Loucy (cell line): ENCODE results near the gene FBRSL1.

Source experiments
- EZH2phosphoT487 ChIP-seq: fragments of 200-600 bp; IDR thresholded peaks from 2 replicates; pipeline ENCODE4 v1.6.1; 2018; ENCODE audit warnings: antibody characterized with exemption, mild to moderate bottlenecking, moderate library complexity, borderline replicate concordance
- TF ChIP-seq, protein P1 (sequence below): fragments of 200-600 bp; sonication (generic); conservative IDR thresholded peaks from 2 replicates; pipeline ENCODE4 v1.5.1; 2014; ENCODE audit warnings: mild to moderate bottlenecking, antibody characterized with exemption, low read length

DNA sequence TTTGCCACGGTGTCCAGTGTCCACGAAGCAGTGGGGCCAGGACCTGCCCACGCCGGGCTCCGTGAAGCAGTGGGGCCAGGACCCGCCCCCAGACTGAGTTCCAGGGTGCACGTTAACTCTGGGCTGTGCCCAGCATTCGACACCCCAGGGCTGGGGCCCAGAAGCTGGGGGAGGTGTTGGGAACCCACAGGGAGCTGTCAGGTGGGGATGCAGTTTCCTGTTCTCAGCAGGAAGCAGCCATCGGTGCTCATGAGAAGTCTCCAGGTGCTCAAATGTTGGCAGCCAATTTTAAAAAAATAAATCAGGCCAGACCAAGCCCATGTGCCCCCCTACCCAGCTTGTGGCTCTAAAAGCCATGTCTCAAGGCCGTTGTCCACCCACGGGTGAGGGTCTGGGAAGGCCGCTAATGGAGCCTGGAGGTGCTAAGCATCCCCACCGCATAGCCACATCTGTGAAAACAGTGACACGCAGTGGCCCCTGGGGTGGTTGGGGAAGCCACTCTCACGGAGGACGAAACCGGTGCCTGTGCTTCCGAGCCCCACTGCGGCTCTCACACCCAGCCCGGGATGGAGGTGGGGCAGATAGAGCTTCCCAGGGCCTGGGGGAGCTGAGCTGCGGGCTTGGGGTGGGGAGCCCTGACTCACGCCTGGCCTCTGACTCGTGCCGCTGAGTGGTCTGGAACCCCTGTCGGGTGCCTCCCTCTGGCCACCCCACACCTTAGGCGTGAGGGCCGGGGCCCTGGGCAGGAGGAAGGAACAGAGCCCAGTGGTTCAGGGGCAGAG, 53.5 kb downstream of the FBRSL1 start:
- TF ChIP-seq, protein P1, sequence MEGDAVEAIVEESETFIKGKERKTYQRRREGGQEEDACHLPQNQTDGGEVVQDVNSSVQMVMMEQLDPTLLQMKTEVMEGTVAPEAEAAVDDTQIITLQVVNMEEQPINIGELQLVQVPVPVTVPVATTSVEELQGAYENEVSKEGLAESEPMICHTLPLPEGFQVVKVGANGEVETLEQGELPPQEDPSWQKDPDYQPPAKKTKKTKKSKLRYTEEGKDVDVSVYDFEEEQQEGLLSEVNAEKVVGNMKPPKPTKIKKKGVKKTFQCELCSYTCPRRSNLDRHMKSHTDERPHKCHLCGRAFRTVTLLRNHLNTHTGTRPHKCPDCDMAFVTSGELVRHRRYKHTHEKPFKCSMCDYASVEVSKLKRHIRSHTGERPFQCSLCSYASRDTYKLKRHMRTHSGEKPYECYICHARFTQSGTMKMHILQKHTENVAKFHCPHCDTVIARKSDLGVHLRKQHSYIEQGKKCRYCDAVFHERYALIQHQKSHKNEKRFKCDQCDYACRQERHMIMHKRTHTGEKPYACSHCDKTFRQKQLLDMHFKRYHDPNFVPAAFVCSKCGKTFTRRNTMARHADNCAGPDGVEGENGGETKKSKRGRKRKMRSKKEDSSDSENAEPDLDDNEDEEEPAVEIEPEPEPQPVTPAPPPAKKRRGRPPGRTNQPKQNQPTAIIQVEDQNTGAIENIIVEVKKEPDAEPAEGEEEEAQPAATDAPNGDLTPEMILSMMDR = no peak
- no peak for TF ChIP-seq EZH2phosphoT487
